Measurements from ENCODE around the gene KLHL36. TPM values are rescaled to one million over a fixed set of nuclear protein-coding genes. Genes with fewer than 3 reads are reported as not detected.
"Not testable (repeated sequence)": the region's sequence is repeated elsewhere in the genome, so short reads cannot be mapped to it uniquely, and the experiment has no call there.

Gene KLHL36
- total and polyA plus RNA-seq, 5 donors from 2014 or later: 28.1 to 86.0 (median 38.4) TPM

DNA sequence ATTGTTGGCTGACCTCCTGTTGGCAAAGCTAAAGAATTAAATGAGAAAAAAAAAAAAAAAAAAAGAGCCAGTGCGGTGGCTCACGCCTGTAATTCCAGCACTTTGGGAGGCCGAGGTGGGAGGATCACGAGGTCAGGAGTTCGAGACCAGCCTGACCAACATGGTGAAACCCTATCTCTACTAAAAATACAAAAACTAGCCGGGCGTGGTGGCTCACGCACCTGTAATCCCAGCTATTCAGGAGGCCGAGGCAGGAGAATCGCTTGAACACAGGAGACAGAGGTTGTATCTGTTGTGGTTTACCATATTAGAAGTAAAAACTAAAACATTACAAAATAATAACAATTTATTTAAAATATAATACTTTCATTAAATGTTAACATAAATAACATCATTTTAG, 45.6 kb downstream of the KLHL36 start:
- H3K36me3 Mint-ChIP-seq; H3K9me3 Mint-ChIP-seq; H3K27ac Mint-ChIP-seq; H3K4me1 ChIP-seq (ENCODE audit: control insufficient read depth, insufficient read depth, low read length, poor library complexity, severe bottlenecking); H3K4me3 ChIP-seq (ENCODE audit: low read depth, low read length); DNase-seq; H3K27me3 ChIP-seq (ENCODE audit: control insufficient read depth, insufficient read depth, low read length); H3K27ac ChIP-seq (ENCODE audit: insufficient read depth, low read length, poor library complexity, severe bottlenecking); H3K36me3 ChIP-seq (ENCODE audit: control insufficient read depth, insufficient read depth, low read length); H3K4me1 Mint-ChIP-seq; ATAC-seq (ENCODE audit: low read depth in 2 of 2); H3K27me3 Mint-ChIP-seq; H3K4me3 Mint-ChIP-seq; H3K9me3 ChIP-seq (ENCODE audit: control insufficient read depth in 2 of 2, low read length in 2 of 2): not testable (repeated sequence)

DNA sequence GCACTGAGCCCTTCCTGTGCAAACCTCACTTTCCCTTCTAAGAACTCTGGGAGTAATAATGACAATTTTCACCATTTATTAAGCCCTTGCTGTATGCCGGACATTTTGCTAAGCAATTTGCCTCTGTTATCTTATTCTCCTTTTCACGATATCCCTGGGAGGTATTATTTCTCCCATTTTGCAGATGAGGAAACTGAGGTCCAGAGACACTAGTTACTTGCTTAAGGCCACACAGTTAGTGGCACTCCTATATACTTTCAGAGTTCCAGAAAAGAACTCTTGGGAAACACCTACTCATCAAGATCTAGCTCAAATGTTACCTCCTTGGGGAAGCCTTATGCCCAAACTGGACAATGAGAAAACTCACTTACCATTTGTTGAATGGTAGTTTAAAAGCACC, 46.7 kb downstream of the KLHL36 start:
- Histone ChIP-seq H3K36me3 (ENCODE audit: control insufficient read depth, insufficient read depth, low read length) (no peaks in the 10 kb centered on the region), H3K4me1 (ENCODE audit: control insufficient read depth, insufficient read depth, low read length, poor library complexity, severe bottlenecking) (peaks cover 9% of the 10 kb centered on the region), H3K9me3 (ENCODE audit: control insufficient read depth in 2 of 2, low read length in 2 of 2) (no peaks in the 10 kb centered on the region), H3K4me3 (ENCODE audit: low read depth, low read length) (no peak overlapping the region), H3K27ac (ENCODE audit: insufficient read depth, low read length, poor library complexity, severe bottlenecking) (no peak overlapping the region), H3K27me3 (ENCODE audit: control insufficient read depth, insufficient read depth, low read length) (peaks cover under 1% of the 10 kb centered on the region)
- Mint-ChIP-seq H3K9me3 (peaks cover 0 to 2% (median 0%) of the 10 kb centered on the region in 7 donors), H3K4me1 (peaks cover 0 to 5% (median 3%) of the 10 kb centered on the region in 4 donors), H3K27me3 (peaks cover 7% of the 10 kb centered on the region), H3K27ac (no peak overlapping the region), H3K36me3 (no peaks in the 10 kb centered on the region), H3K4me3 (peak overlapping the region in 1 of 4 donors; percentile 27)
- no peak for ATAC-seq (ENCODE audit: low read depth in 2 of 2)
- DNase-seq: no peak

DNA sequence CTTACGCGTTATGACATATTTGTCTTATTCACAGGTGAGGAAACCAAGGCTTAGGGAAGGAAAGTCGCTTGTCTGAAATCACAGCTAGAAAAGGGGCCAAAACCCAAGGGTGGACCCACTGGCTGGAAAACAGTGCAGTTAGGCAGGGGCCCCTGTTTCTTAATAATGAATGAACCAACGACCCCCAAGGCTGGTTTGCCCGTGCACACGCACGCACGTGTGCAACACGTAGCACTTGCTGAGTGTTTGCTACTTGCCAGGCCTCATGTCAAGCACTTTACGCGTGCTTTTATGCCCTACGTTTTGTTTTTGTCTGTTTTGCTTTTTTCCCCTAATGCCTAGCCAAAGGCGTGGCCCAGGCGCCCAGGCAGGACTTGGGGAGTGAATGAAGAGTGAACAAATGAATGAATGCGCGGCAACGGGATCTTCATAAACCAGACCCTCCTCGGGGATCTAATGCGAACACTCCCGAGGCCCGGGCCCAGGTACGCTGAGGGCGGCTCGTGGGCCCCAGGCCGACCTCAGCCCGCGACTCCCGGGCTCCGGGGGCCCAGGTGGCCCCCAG, 50.9 kb downstream of the KLHL36 start:
- Histone ChIP-seq H3K9me3 (ENCODE audit: control insufficient read depth in 2 of 2, low read length in 2 of 2) (no peaks in the 10 kb centered on the region), H3K36me3 (ENCODE audit: control insufficient read depth, insufficient read depth, low read length) (no peaks in the 10 kb centered on the region), H3K27me3 (ENCODE audit: control insufficient read depth, insufficient read depth, low read length) (no peaks in the 10 kb centered on the region), H3K4me1 (ENCODE audit: control insufficient read depth, insufficient read depth, low read length, poor library complexity, severe bottlenecking) (peaks cover 40% of the 10 kb centered on the region), H3K27ac (ENCODE audit: insufficient read depth, low read length, poor library complexity, severe bottlenecking) (peak overlapping the region; percentile 83), H3K4me3 (ENCODE audit: low read depth, low read length) (peak overlapping the region; percentile 40)
- Mint-ChIP-seq H3K9me3 (peaks cover 0 to 2% (median 0%) of the 10 kb centered on the region in 7 donors), H3K4me3 (peak overlapping the region; percentile 79 to 90 (median 84)), H3K36me3 (no peaks in the 10 kb centered on the region), H3K27ac (peak overlapping the region; percentile 85 to 97 (median 90)), H3K4me1 (peaks cover 25 to 37% (median 32%) of the 10 kb centered on the region in 4 donors), H3K27me3 (no peaks in the 10 kb centered on the region)
- peak in 1 of 3 donors; percentile 3 for DNase-seq
- ATAC-seq (ENCODE audit: low read depth in 2 of 2): peak in 1 of 2 donors; percentile 2

DNA sequence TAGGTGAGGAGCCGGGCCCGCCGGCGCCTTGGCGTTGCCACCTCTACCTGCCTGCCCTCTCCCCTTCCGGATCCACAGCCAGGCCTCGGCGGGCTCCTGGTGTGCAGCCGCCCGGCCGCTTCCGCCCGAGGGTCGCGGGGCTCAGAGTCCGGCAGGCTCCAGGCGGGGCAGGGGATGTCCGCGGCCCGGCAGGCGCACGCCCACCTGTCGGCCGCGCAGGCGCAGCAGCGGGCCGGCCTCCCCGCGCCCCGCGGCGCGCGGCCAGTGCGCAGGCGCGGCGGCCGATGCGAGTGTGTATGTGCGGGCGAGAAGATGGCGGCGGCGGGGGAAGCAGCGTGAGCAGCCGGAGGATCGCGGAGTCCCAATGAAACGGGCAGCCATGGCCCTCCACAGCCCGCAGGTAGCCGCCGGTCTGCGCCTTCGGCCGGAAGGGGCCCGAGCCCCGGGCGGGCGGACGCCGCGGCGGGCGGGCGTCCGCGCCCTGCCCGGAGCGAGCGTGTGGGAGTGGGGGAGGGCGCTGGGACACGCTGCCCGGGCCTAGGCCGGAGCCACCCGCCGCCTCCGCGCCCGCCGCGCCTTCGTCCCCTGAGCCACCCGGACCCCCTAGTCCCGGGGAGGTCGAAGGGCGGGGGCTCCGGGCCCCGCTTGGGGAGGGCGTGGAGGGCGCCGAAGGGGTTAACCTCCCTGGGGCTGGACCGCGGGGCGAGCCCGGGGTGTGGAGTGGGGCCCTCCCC, 51.6 kb downstream of the KLHL36 start, which contains the start of gene USP10:
TSS of gene USP10 (plus strand) at position 289 of the 734 bp plus-strand sequence. CDS start at position 380, 91 bp downstream.
- Histone ChIP-seq H3K27me3 (ENCODE audit: control insufficient read depth, insufficient read depth, low read length) (no peaks in the 10 kb centered on the region), H3K9me3 (ENCODE audit: control insufficient read depth in 2 of 2, low read length in 2 of 2) (no peaks in the 10 kb centered on the region), H3K36me3 (ENCODE audit: control insufficient read depth, insufficient read depth, low read length) (no peaks in the 10 kb centered on the region), H3K27ac (ENCODE audit: insufficient read depth, low read length, poor library complexity, severe bottlenecking) (peak within 1 kb of the TSS; percentile 83), H3K4me3 (ENCODE audit: low read depth, low read length) (peak within 1 kb of the TSS; percentile 97), H3K4me1 (ENCODE audit: control insufficient read depth, insufficient read depth, low read length, poor library complexity, severe bottlenecking) (peaks cover 47% of the 10 kb centered on the region)
- Mint-ChIP-seq H3K27ac (peak within 1 kb of the TSS; percentile 96 to 98 (median 97)), H3K36me3 (peaks cover 2% of the 10 kb centered on the region), H3K27me3 (no peaks in the 10 kb centered on the region), H3K4me3 (peak within 1 kb of the TSS; percentile 90 to 99 (median 94)), H3K4me1 (peaks cover 30 to 43% (median 37%) of the 10 kb centered on the region in 4 donors), H3K9me3 (peaks cover 0 to 2% (median 0%) of the 10 kb centered on the region in 7 donors)
- ATAC-seq (ENCODE audit: low read depth in 2 of 2) (peak; percentile 82), DNase-seq (peak; percentile 79 to 88 (median 85))

DNA sequence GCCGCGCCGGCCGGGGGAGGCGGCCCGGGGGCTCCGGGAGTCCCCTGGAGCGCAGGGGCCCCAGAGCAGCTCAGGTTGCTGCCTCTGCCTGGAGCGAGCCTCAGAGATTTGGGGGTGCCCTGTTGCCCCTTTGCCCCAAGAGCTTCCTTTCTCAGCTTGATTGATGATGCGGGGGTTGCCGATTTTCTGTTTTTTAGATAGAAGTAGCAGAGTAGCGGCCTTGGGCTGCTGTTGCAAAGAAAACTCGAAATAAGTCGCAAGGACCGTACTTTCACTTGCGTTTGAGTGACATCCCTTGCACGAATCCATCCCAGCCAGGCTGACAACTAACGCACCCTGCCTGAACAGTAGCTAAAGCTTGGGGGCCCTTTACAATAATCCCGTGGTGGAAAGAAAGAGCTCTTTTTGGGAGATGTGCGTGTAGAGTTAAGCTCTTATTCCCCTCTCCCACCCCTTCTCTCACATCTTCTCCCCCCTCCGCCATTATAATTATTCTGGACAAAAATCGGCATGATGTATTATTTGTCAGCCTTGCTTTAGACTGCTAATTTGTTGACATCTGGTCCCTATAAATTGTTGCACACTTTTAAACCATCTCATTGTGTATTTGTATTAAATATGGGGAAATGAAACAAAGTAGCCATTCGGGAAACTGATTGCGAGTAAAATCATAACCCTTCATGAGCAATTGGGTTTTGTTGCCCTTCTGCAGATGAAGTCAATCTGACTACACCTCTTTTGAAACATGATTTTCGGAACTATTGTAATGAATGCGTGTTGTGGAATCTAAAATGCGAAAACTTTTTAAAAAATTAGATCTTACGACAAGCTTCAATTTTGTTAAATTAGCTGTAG, 52.4 kb downstream of the KLHL36 start:
- DNase-seq (peak; percentile 27 to 75 (median 51)), ATAC-seq (ENCODE audit: low read depth in 2 of 2) (peak; percentile 36 to 45)
- H3K4me3 ChIP-seq (ENCODE audit: low read depth, low read length): peak overlapping the region; percentile 97
- H3K27ac Mint-ChIP-seq: peak overlapping the region; percentile 96 to 98 (median 97)
- H3K9me3 ChIP-seq (ENCODE audit: control insufficient read depth in 2 of 2, low read length in 2 of 2): no peaks in the 10 kb centered on the region
- peaks cover 8% of the 10 kb centered on the region for H3K36me3 Mint-ChIP-seq
- peaks cover 47% of the 10 kb centered on the region for H3K4me1 ChIP-seq (ENCODE audit: control insufficient read depth, insufficient read depth, low read length, poor library complexity, severe bottlenecking)
- peaks cover 0 to 2% (median 0%) of the 10 kb centered on the region in 7 donors for H3K9me3 Mint-ChIP-seq
- peaks cover 35 to 51% (median 43%) of the 10 kb centered on the region in 4 donors for H3K4me1 Mint-ChIP-seq
- no peaks in the 10 kb centered on the region for H3K36me3 ChIP-seq (ENCODE audit: control insufficient read depth, insufficient read depth, low read length)
- H3K4me3 Mint-ChIP-seq: peak overlapping the region; percentile 90 to 99 (median 94)
- H3K27ac ChIP-seq (ENCODE audit: insufficient read depth, low read length, poor library complexity, severe bottlenecking): peak overlapping the region; percentile 83
- H3K27me3 ChIP-seq (ENCODE audit: control insufficient read depth, insufficient read depth, low read length): no peaks in the 10 kb centered on the region
- H3K27me3 Mint-ChIP-seq: no peaks in the 10 kb centered on the region

DNA sequence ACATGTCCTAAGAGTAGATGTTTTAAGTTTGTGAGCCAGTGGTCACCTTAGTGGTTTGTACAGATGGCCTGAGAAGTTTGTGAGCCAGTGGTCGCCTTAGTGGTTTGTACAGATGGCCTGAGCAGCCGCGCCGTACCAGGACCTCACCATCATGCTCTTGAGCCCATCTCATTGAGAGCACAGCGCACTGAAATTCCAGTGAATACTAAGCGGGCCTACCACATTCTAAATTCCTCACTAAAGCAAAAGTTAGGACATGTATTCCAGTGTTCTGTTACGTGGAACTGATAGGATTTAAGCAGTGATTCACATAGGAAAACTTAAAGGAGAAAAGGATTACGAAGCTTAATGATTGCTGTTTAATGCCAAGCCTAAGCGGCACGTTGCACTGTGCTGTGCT, 55.4 kb downstream of the KLHL36 start:
- Mint-ChIP-seq H3K4me1 (peaks cover 49 to 79% (median 59%) of the 10 kb centered on the region in 4 donors), H3K4me3 (peak overlapping the region in 3 of 4 donors; percentile 47 to 51 (median 48)), H3K36me3 (peaks cover 9% of the 10 kb centered on the region), H3K27ac (peak overlapping the region in 2 of 3 donors; percentile 31 to 56), H3K27me3 (no peaks in the 10 kb centered on the region), H3K9me3 (no peaks in the 10 kb centered on the region)
- no peak overlapping the region for H3K27ac ChIP-seq (ENCODE audit: insufficient read depth, low read length, poor library complexity, severe bottlenecking)
- H3K9me3 ChIP-seq (ENCODE audit: control insufficient read depth in 2 of 2, low read length in 2 of 2): no peaks in the 10 kb centered on the region
- H3K4me1 ChIP-seq (ENCODE audit: control insufficient read depth, insufficient read depth, low read length, poor library complexity, severe bottlenecking): peaks cover 46% of the 10 kb centered on the region
- ATAC-seq (ENCODE audit: low read depth in 2 of 2) (no peak), DNase-seq (no peak)
- no peaks in the 10 kb centered on the region for H3K27me3 ChIP-seq (ENCODE audit: control insufficient read depth, insufficient read depth, low read length)
- H3K36me3 ChIP-seq (ENCODE audit: control insufficient read depth, insufficient read depth, low read length): peaks cover 3% of the 10 kb centered on the region
- peak overlapping the region; percentile 42 for H3K4me3 ChIP-seq (ENCODE audit: low read depth, low read length)

DNA sequence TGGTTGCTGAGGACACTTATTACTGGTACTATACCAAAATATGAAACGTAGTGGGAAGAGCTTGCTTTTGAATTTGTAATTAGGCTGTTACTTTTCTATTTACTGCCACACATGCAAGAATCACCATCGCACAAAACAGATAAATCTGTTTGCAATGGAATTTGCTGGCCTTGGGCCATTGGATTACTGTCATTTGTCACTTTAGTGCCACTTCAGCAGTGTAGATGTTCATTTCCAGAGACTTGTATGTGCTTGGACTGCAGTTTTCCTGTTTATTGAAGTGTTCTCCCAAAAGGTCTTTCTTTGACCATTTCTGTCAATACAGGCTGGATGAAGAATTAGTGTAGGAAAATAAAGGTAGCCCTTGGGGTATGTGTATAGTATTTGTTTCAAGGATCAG, 55.9 kb downstream of the KLHL36 start:
- peaks cover 52 to 81% (median 64%) of the 10 kb centered on the region in 4 donors for H3K4me1 Mint-ChIP-seq
- H3K27me3 Mint-ChIP-seq: no peaks in the 10 kb centered on the region
- peak overlapping the region; percentile 18 to 74 (median 31) for H3K27ac Mint-ChIP-seq

More for the DNA sequence above, 55.9 kb downstream of the KLHL36 start:
- peak overlapping the region; percentile 38 for H3K4me3 ChIP-seq (ENCODE audit: low read depth, low read length)
- Mint-ChIP-seq H3K36me3 (peaks cover 12% of the 10 kb centered on the region), H3K4me3 (peak overlapping the region in 3 of 4 donors; percentile 47 to 65 (median 54)), H3K9me3 (no peaks in the 10 kb centered on the region)
- ATAC-seq (ENCODE audit: low read depth in 2 of 2): no peak
- H3K9me3 ChIP-seq (ENCODE audit: control insufficient read depth in 2 of 2, low read length in 2 of 2): no peaks in the 10 kb centered on the region
- H3K27ac ChIP-seq (ENCODE audit: insufficient read depth, low read length, poor library complexity, severe bottlenecking): no peak overlapping the region
- H3K27me3 ChIP-seq (ENCODE audit: control insufficient read depth, insufficient read depth, low read length): no peaks in the 10 kb centered on the region
- peaks cover 41% of the 10 kb centered on the region for H3K4me1 ChIP-seq (ENCODE audit: control insufficient read depth, insufficient read depth, low read length, poor library complexity, severe bottlenecking)
- H3K36me3 ChIP-seq (ENCODE audit: control insufficient read depth, insufficient read depth, low read length): peaks cover 5% of the 10 kb centered on the region
- DNase-seq: no peak

Measured in CD4-positive, CD25-positive, alpha-beta regulatory T cell (primary cell).